Skeletal muscle tissue (tissue), 4 donors: ENCODE data around the gene ASPDH. TPM values are rescaled to one million over a fixed set of nuclear protein-coding genes. Genes with fewer than 3 reads are reported as not detected.

ENCODE experiments used
- H3K27ac ChIP-seq: one replicate; pipeline ENCODE4 v1.7.0; 2013; ENCODE audit warnings: mild to moderate bottlenecking, low read depth, low read length, inconsistent platforms
- H3K27me3 ChIP-seq, 3 donors: one replicate each; pipeline ENCODE4 v1.7.0; 2013; ENCODE audit warnings: low read length in 3 of 3; ENCODE audit not compliant: control insufficient read depth in 3 of 3, insufficient read depth in 3 of 3
- H3K36me3 ChIP-seq, 3 donors: one replicate each; pipeline ENCODE4 v1.7.0; 2013; ENCODE audit warnings: low read length in 3 of 3; ENCODE audit not compliant: control insufficient read depth in 3 of 3, insufficient read depth in 3 of 3
- H3K4me1 ChIP-seq, 3 donors: one replicate each; pipeline ENCODE4 v1.7.0; 2013; ENCODE audit warnings: low read length in 3 of 3, mild to moderate bottlenecking in 3 of 3; ENCODE audit not compliant: control insufficient read depth in 3 of 3, insufficient read depth in 3 of 3
- H3K4me3 ChIP-seq, 3 donors: one replicate each; pipeline ENCODE4 v1.7.0; 2013; ENCODE audit warnings: low read length in 3 of 3
- H3K9ac ChIP-seq, 3 donors: one replicate each; pipeline ENCODE4 v1.7.0; 2013; ENCODE audit warnings: low read length in 3 of 3, mild to moderate bottlenecking in 3 of 3, moderate library complexity in 2 of 3, low read depth in 1 of 3
- H3K9me3 ChIP-seq, 3 donors: one replicate each; pipeline ENCODE4 v1.7.0; 2013; ENCODE audit warnings: low read length in 3 of 3; ENCODE audit not compliant: control insufficient read depth in 3 of 3
- total RNA-seq: library from RNA; depleted of rRNA; stranded (reverse); fragments of >200 nt; gene quantifications from one replicate; pipeline ENCODE4 v1.2.3, GENCODE V29; 2014
- donor health status: Osteomylitis.

The ASPDH gene
- total RNA-seq, 1 donor from 2014 or later, result not detected

DNA sequence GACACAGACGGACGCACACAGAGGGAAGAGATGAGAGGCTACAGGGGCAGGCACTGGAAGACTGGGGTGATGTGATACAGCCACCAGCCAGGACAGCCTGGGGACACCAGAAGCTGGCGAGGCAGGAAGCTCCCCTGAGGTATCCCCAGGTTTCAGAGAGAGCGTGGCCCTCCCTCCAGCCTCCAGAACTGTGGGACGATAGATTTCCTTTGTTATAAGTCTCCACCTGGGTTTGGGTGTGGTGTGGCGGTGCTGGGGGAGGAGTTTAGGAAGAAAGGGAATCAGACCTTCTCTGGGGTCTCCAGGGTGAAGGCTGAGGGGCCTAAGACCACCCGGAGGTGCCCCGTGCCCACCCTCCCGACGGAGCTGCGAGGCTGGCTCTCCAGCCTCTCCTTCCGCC, 2.7 kb upstream of the ASPDH start:
- Histone ChIP-seq H3K9me3 (no peaks in the 10 kb centered on the region), H3K27ac (no peak overlapping the region), H3K4me1 (peaks cover 0 to 3% (median 0%) of the 10 kb centered on the region in 3 donors), H3K27me3 (peaks cover 0 to 6% (median 0%) of the 10 kb centered on the region in 3 donors), H3K9ac (no peak overlapping the region), H3K4me3 (no peak overlapping the region), H3K36me3 (no peaks in the 10 kb centered on the region)

DNA sequence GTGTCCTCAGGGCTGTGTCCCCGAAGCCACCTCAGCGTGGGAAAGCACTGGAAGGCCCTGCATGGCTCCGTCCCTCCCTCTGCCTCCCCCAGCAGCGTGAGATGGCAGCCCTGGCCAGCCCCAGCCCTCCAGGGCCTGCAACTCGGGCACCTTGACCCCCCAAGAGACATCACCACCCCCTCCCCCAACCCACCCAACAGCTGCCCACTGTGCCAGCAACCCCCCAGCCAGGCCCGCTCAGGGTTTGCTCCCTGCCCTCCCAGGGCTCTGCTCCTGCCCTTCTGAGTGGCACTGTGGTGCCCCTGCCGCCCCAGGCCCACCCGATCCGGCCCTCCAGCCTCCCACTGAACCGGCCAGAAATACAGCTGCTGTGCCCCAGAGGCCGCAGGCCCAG, 1.5 kb upstream of the ASPDH start:
- H3K27me3 ChIP-seq, result peaks cover 0 to 6% (median 0%) of the 10 kb centered on the region in 3 donors
- H3K4me3 ChIP-seq, result no peak overlapping the region
- H3K9ac ChIP-seq, result no peak overlapping the region

GRCh38 chr19:50514346-50515167, 844 bp upstream of the ASPDH start:
- Histone ChIP-seq H3K27ac (no peak overlapping the region), H3K4me1 (peaks cover 9 to 14% (median 10%) of the 10 kb centered on the region in 3 donors), H3K36me3 (no peaks in the 10 kb centered on the region), H3K27me3 (peaks cover 0 to 6% (median 0%) of the 10 kb centered on the region in 3 donors), H3K4me3 (no peak overlapping the region), H3K9me3 (no peaks in the 10 kb centered on the region), H3K9ac (no peak overlapping the region)

More for the DNA sequence above, 1.5 kb upstream of the ASPDH start:
- no peaks in the 10 kb centered on the region for H3K36me3 ChIP-seq
- H3K9me3 ChIP-seq, result no peaks in the 10 kb centered on the region
- H3K4me1 ChIP-seq, result peaks cover 6 to 11% (median 7%) of the 10 kb centered on the region in 3 donors
- no peak overlapping the region for H3K27ac ChIP-seq

- no peaks in the 10 kb centered on the region for H3K36me3 ChIP-seq
Measured at GRCh38 chr19:50512999-50513745, 541 bp downstream of the ASPDH start.

DNA sequence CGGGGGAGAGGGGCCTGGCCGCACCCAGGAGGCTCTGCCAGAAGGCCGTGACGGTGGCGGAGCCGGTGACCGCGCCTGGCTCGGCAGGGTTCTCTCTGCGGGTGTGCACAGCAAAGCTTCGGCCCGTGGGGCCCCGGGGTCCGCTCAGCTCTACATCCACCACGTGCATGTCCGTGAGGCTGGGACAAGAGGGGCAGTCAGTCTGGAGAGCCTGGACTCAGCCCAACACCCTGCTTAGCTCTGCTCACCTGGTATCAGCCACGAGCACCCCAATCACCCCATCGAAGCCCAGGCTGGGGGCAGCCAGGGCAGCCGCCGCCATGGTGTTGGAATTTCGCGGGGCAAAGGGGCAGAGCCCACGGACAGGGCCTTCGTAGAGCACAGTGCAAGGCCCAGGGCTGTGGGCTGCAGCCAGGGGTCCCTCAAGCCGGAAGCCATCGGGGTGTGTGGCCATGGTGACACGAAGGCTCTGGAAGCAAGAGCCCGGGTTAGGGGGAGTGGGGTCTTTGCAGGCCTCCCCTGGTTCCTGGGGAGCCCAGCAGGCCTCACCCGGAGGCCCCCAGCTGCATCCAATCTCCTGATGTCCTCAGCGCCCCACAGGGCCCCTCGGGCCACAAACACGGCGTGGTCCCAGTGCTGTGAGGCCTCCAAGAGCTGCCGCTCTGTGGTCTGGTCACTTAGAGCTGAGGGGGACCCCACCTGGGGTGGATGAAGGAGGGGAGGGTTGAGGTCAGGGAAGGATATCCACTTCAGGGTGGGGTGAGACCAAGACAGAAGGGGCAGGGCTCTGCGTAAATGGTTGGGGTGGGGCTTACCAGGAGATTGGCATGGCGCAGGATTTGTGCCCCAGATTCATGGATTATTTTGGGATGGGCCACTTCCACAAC, 1.4 kb downstream of the ASPDH start:
- no peak overlapping the region for H3K4me3 ChIP-seq
- peaks cover 9 to 16% (median 14%) of the 10 kb centered on the region in 3 donors for H3K4me1 ChIP-seq
- H3K27me3 ChIP-seq, result no peaks in the 10 kb centered on the region
- H3K27ac ChIP-seq, result peak overlapping the region; percentile 80
- H3K9ac ChIP-seq, result no peak overlapping the region
- H3K36me3 ChIP-seq, result no peaks in the 10 kb centered on the region
- H3K9me3 ChIP-seq, result no peaks in the 10 kb centered on the region

More at GRCh38 chr19:50512999-50513745, 541 bp downstream of the ASPDH start:
- Histone ChIP-seq H3K9me3 (no peaks in the 10 kb centered on the region), H3K27ac (no peak overlapping the region), H3K27me3 (no peaks in the 10 kb centered on the region), H3K4me3 (no peak overlapping the region), H3K4me1 (peaks cover 9 to 16% (median 12%) of the 10 kb centered on the region in 3 donors), H3K9ac (peak overlapping the region in 1 of 3 donors; percentile 16)

DNA sequence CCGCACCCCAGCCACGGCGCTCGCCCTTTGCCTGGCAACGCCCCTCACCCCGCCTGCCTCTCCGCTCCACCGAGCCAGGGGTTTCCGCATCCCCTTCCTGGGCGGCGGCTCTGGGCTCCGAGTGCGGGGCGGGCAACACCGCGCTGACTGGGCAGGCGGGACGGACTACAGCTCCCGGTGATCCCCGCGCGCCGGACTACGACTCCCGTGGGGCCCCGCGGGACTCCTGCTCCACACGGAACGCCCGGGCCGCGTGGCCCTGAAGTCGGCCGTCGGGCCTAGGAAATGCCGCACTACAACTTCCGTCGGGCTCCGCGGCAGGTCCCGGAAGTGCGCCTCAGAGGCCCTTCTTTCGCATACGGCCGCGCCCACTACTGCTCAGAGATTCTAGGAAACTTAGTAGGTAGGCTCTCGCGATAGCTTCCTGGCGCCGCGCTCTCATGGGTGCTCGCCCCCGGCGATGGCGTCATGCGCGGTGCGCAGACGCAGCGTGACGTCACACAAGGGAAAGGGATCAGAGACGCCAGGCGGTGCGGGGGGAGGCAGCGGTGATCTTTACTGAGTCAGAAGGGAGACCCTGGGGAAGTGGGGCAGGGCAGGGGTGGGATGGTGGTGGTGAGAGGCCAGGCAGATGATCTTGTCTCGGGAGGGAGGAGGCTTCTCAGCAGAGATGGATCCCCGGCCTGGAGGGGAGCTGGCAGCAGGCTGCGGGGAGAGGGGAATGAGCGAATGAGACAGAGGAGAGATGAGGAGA, 2.5 kb downstream of the ASPDH start, which contains the start of gene JOSD2:
TSS of gene JOSD2 (minus strand) at position 123 of the 754 bp plus-strand sequence. CDS start 760 bp downstream, outside the sequence.
- H3K4me1 ChIP-seq, result peaks cover 9 to 16% (median 14%) of the 10 kb centered on the region in 3 donors
- H3K9me3 ChIP-seq, result no peaks in the 10 kb centered on the region
- H3K36me3 ChIP-seq, result no peaks in the 10 kb centered on the region
- H3K27ac ChIP-seq, result peak within 1 kb of the TSS; percentile 80
- H3K27me3 ChIP-seq, result no peaks in the 10 kb centered on the region
- H3K4me3 ChIP-seq, result peak within 1 kb of the TSS; percentile 85 to 92 (median 86)
- peak within 1 kb of the TSS; percentile 89 to 91 (median 90) for H3K9ac ChIP-seq

GRCh38 chr19:50510700-50511068, 3.0 kb downstream of the ASPDH start:
- peaks cover 0 to 1% (median 0%) of the 10 kb centered on the region in 3 donors for H3K36me3 ChIP-seq

DNA sequence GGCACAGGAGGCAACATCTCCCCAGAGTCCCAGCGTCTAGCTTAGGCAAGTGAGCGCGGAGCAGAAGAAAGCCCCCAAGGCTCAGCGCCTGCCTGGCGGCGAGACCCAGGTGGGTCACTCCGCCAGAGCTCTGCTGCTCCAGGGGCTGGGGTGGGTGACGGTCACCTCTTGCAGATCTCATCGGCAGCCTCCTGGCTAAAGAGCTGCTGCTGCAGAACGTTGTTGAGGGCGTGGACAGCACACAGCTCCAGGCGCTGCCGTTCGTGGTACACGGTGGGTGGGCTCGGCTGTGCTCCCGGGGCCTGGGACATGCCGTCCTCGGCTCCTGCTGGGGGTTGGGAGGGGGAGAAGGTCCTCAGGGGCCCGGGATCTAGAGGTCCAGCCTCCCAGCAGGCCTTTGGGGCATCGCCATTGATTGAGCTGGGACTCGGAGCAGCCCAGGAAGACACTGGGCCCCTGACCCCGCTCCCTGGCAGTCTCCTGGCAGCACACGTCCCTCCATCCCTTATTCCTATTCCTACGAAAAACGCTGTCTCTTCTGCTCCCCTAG, 3.5 kb downstream of the ASPDH start:
- peaks cover 9 to 16% (median 14%) of the 10 kb centered on the region in 3 donors for H3K4me1 ChIP-seq
- peak overlapping the region; percentile 85 to 92 (median 86) for H3K4me3 ChIP-seq
- no peaks in the 10 kb centered on the region for H3K27me3 ChIP-seq
- peaks cover 0 to 1% (median 0%) of the 10 kb centered on the region in 3 donors for H3K36me3 ChIP-seq
- H3K9me3 ChIP-seq, result no peaks in the 10 kb centered on the region
- peak overlapping the region; percentile 89 to 91 (median 90) for H3K9ac ChIP-seq
- peak overlapping the region; percentile 77 for H3K27ac ChIP-seq

More at GRCh38 chr19:50510700-50511068, 3.0 kb downstream of the ASPDH start:
- H3K27me3 ChIP-seq, result no peaks in the 10 kb centered on the region
- peaks cover 9 to 16% (median 14%) of the 10 kb centered on the region in 3 donors for H3K4me1 ChIP-seq
- peak overlapping the region; percentile 77 for H3K27ac ChIP-seq
- H3K9me3 ChIP-seq, result no peaks in the 10 kb centered on the region
- H3K9ac ChIP-seq, result peak overlapping the region; percentile 89 to 91 (median 90)
- peak overlapping the region; percentile 85 to 92 (median 86) for H3K4me3 ChIP-seq
